Endometrium (tissue), 2 donors: ENCODE data around the gene ZNF76.

ENCODE experiments used
- FAIRE-seq: peaks from 2 replicates; lab custom pipeline; 2012; peaks lifted over from hg19 to GRCh38; lab: Jason Lieb, UNC
- donor health status: control.
- donor health status: control.

The ZNF76 gene

DNA sequence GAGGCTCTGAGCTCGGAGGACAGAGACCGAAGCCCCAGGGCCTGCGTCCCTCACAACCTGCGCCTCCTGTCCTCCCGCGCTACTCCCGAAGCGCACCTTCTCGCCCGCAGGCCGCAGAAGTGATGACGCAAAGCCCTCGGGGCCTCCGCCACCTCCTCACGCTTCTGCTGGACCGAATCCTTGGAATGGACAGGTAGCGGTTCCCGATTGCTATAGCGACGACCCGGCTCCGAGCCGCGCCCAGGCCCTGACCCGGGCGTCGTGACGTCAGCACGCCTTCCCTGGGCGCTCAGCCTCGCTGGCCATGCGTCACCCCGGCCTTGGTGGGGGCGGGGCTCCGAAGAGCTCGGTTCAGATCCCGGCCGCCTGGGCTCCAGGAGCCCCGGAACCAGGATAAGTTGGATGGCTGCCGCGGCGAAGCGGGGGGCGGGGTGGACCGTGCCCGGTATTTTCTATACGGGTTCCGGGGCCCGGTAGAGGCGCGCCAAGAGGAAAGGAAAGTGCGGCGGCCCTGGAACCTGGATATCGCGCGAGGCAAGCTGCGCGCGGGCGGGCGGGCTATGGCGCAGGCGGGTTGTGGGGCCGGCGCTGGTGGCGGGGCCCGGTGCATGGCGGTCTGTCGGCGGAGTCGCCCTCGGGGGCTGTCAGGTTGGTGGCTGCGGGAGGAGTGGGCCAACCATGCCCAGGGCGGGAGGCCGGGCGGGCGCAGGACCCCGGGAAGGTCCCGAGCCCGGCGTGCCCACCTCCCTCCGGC, at the start of gene ZNF76:
TSS of gene ZNF76 (plus strand) at position 542 of the 754 bp plus-strand sequence. CDS start 21,417 bp downstream, outside the sequence.
- FAIRE-seq, result no peak

DNA sequence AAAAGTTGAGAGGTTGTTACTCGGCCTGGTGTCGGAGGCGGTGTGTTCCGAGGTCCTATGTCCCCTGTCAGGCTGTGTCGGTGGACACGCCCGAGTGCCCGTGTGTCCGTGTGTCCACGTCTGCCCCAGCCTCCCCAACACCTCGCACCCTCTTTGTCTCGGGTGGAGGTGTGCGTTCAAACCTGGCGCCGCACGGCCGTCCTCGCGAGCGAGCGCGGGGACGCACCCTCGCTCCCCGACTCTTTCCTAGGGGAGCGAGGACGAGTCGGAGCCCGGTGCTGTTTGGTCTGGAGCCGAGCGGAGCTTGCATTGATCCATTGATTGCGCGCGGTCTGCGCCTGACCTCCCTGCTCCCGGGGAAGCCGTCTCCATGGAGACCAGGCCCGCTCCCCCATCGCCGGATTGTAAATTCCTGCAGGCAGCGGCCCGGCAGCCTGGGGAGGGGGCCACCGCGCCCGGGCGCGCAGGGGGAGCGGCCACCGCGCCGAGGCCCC, 46.2 kb upstream of the ZNF76 start:
- no peak for FAIRE-seq

GRCh38 chr6:35213824-35214756, 45.4 kb upstream of the ZNF76 start, which contains the start of gene SCUBE3:
TSS of gene SCUBE3 (plus strand) at chr6:35213956. CDS start at chr6:35214419, 463 bp downstream.
- no peak for FAIRE-seq

DNA sequence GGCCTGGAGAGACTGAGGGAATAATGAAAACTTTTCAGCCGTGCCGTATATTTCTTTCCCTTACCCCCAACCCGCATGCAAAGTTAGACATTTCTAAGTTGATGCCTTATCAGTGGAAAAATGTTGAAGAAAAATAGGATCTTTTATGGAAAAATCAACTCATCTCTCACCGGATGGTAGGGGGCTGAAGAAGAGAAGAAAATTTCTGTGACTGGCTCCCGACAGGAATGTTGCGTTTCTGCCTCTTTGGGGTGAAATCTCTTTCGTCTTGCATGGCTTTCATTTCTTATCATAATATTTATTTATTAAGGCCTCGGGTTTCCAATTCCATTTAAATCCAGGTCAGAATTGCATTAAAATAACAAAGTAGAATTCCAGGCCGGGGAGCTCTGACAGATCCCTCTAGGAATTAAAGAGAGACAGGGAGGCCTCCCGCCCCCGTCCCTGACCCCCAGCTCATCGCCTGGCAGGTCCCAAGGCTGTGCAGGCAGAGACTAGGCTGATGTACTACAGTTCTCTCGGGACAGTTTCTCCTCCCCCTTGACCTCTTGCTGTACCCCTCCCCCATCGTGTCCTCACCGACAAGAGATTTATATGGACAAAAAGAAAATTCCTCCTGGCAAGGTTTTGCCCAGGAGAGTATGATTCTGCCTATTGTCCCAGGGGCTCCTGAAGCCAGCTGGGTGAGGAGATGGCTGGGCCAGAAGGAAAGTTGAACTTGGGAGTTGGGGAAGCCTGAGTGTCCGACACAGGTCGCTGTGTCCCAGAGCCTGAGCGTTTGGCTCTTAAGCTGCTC, 44.5 kb upstream of the ZNF76 start:
- FAIRE-seq, result no peak

DNA sequence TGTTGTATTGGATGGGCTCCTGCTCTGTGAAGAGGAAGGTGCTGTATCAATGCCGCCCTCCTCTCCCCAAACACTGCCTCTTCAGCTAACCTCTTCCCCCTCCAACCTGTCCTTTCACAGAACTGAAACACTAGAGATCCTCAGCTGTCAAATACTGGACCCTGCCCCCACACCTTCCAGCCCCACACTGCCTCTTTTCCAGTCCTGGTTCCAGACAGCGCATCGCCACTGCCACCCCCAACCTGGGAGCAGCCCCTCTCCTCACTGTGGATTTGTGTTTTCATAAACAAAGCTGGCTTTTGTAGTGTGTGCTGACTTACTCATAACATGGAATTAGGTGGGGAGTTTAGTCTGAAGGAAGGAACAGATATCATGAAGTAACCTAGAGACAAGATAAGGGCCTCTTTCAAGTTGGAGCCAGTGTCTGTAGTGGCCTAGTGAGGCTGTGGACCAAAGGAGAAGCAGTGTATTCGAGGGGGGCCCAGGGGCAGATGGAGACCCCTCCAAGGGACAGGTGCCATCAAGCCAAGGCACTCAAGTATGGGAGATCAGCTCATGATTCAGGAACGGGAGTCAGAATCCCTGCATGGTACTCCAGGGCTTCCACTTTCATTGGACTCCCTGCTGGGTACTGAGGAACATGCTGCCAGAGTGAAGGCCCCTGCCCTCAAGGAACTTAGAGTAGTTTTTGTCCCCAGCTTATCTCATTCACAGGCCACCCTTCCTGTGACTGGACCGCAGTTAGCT, 43.7 kb upstream of the ZNF76 start:
- FAIRE-seq, result no peak

GRCh38 chr6:35216412-35216732, 43.2 kb upstream of the ZNF76 start:
- no peak for FAIRE-seq

DNA sequence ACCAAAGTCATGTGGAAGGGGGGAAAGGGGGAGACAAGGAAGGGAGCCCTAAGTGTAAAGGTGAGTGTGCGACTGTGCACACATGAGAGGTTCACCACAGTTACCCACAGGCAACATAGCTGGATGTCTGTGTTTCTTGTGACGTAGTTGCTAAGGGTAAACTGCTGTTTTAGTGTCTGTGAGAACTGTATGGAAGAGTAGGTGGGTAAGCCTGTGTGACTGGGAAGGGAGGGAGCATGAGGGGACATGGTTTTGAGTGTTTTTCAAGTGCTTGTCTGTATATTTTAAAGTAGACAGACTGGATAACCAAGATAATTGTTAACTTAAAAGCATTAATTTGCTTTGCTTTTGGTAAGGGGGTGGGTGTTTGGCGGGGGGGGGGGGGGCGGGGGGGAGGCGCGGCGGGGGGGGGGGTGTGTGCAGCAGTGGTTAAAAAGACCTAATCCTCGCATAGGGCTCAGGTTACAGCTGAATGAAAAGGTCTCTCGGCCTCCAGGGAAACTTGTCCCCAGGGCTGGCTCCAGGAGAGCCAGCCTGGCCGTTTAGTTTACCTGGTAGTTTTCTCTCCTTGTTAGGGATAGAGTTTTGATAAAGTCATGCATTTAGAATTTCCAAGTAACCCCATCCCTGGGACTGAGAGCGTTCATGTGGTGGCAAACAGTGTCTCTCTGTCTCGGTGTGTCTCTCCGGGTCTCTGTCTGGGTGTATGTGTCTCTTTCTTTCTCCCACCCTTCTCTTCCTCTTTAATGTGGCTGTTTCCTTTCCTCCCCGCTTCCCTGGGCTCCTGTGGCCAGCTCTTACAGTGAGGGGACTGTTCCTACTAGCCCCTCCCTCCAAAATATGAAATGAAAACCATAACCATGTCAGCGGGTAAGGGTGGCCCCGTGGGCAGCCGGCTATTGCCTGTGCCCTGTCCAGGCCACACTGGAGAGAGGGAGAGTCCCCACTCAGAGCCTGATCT, 42.4 kb upstream of the ZNF76 start:
- FAIRE-seq, result no peak

DNA sequence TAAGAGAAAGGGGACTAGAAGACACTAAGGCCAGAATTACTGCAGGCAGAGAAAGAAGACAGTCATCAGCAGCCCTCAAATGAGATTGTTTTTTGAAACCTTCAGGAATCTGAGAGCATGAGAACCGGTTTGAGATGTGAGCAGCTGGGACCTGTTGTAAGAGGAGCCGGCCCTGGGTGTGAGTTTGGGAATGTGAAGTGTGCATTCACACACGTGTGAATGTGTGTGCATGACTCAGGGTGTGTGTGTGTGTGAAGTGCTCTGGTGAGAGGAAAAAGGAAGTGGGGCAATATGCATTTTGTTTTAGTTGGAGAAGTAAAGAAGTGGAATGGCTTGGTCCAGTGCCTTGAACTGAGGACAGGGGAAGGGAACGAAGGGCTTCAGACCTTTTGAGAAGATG, 41.5 kb upstream of the ZNF76 start:
- FAIRE-seq, result no peak

DNA sequence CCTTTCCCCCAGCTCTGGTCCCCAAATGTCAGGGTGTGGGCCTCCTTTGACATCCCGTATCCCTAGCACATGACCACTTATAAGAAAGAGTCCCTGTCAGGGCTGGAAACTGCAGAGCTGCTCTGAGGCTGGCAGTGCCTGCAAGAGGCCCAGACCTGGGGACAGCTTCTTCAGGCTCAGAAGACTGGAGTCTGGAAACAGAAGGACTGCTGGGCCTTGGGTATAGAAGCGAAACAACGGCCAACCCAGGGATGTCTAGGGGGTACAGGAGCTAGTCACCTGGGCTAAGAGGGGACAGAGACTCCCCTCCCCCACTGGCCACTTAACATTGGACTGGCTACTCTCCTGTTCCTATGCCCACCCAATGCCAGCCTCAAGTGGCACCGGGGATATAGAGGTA, 41.1 kb upstream of the ZNF76 start:
- FAIRE-seq, result no peak

GRCh38 chr6:35219683-35220326, 39.7 kb upstream of the ZNF76 start:
- FAIRE-seq, result no peak

DNA sequence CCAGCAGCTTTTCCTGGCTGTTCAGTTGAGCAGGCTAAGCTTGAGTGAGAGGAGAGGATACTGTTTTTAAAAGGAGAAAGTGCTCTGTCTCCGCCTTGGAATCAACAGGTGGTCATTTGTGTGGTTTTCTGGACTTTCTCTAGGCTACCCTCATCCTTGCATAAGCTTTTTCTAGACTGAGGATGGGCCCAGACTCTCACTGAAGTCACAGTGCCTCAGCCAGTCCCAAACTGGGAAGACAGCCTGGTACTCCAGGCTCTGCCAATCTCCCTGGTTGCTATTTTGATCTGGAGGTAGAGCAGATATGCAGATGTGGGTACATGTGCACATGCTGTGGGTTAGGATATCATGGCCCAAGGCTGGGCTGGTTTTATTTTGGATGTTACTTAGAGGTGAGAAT, 38.8 kb upstream of the ZNF76 start:
- FAIRE-seq, result no peak

DNA sequence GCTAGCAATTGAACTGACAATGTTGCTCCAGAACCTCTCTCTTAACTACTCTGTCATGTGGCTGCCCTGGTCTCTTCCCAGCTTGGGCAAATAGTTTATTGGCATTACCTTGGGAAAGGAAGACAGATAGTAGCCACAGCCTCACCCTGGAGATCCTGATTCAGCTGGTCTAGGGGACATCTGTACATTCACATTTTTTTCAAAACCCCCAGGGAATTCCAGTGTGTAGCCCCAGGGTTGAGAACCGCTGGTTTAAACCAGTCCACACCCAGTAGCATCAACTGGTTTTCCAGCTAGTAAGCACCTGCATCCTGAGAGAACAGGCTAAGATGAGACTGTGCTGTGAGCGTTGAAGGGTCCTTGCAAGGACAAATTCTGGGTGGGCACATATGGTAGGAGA, 36.1 kb upstream of the ZNF76 start:
- FAIRE-seq, result no peak

DNA sequence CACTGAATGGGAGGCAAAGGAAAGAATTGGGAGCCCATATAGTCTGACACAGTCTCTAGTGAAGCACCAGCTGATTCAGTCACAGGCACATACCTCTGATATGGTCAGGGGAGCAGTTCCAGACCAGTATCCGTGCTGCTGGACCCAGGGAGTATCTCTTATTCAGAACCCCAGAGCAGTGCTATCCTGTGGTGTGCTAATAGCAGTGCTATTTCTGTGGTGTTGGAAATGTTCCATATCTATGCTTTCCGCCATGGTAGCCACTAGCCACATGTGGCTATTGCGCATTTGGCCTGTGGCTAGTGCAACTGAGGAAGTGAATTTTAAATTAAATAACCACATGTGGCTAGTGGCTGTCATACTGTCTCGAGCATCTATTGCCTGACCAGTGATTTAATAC, 34.8 kb upstream of the ZNF76 start:
- no peak for FAIRE-seq

DNA sequence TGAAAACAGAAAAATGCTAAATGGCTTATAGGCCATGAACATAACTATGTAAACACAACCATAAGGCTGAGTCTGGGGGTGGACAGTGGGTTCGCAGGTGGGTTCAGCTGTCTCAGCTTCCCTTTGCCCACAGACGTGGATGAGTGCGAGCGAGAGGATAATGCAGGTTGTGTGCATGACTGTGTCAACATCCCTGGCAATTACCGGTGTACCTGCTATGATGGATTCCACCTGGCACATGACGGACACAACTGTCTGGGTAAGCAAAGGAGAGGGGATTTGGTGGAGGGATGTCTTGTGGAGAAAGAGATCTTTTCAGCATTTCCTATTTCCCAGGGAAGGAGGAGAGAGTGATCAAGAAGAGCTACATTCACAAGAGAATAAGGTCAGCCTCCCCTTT, 31.1 kb upstream of the ZNF76 start:
- no peak for FAIRE-seq

- FAIRE-seq, result no peak
Observed at GRCh38 chr6:35229304-35229703, 30.2 kb upstream of the ZNF76 start.

- FAIRE-seq, result no peak
Observed at GRCh38 chr6:35230498-35230897, 29.0 kb upstream of the ZNF76 start.

DNA sequence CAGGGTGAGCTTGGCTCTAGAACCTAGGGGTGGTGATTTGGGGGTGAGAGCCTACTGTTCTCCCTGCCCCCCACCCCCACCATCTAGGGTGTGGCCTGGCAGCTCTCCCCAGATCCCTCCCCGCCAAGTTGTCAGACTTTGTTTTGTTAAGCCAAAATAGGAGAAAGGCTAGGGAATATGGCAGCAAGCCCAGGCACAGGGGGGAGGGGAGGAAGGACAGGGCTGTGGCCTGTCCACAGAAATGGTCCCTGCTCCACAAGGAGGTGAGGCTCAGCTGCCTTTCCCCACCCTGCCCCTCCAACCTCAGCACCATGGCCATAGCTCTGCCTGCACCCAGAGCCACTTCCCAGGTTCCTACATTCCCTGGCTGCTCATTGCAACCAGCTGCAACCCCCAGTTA, 28.6 kb upstream of the ZNF76 start:
- FAIRE-seq, result no peak

GRCh38 chr6:35231563-35231962, 28.0 kb upstream of the ZNF76 start:
- FAIRE-seq, result no peak

DNA sequence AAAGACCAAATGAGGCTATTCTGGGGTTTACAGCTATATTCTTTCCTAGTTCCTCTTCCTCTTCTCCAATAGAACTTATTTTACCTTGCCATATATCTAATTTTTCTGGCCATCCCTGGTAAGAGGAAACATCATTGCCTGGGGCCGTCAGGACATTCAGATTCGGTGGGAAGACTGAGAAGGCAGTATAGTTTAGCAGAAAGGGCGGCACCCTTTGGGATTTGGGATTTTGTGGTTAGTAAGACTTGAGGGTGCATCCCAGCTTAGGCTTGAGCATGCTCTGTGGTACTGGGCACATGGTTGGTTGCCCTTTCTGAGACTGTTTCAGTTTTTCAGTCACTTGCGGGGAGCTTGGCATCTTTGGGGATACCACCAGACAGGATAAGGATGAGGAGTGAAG, 24.6 kb upstream of the ZNF76 start:
- FAIRE-seq, result no peak

DNA sequence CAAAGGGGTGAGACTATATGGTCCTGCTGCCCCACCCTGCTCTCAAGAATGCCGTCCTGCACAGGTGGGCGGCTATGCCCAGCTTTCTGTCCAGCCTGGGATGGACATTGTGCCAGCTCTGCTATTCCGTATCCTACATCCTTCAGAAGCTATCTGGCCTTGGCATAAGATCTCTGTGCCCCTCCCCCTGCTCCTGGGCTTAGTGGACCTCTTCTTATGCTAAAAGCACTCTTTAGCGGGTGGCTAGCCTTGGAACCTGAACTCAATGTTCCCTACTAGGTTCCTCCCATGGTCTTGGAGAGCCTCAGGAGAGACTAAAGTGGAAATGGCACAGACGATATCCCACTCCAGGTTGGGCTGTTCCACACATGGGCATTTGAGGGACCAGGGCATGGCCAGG, 23.3 kb upstream of the ZNF76 start:
- no peak for FAIRE-seq
